Colonic mucosa (tissue), 4 donors: Measurements from ENCODE around the gene ST7. TPM values are rescaled to one million over a fixed set of nuclear protein-coding genes. Genes with fewer than 3 reads are reported as not detected.
A peak's percentile ranks its signal among the peaks of the same experiment; 100 is the strongest.

Experiments used
- DNase-seq: peaks from one replicate; pipeline ENCODE4 v3.0.0-alpha.2; 2020
- H3K27ac ChIP-seq: fragments of 200-600 bp; one replicate; pipeline ENCODE4 v1.8.0; 2021
- H3K27me3 ChIP-seq: fragments of 200-600 bp; one replicate; pipeline ENCODE4 v1.8.0; 2021
- H3K36me3 ChIP-seq: fragments of 200-600 bp; one replicate; pipeline ENCODE4 v1.8.0; 2021
- H3K4me1 ChIP-seq: fragments of 200-600 bp; one replicate; pipeline ENCODE4 v1.8.0; 2021; ENCODE audit warnings: mild to moderate bottlenecking
- H3K4me3 ChIP-seq: fragments of 200-600 bp; one replicate; pipeline ENCODE4 v1.8.0; 2021
- H3K9ac ChIP-seq, 2 donors: one replicate each; pipeline ENCODE4 v1.7.0; 2013; ENCODE audit warnings: control low read depth in 2 of 2, low read depth in 2 of 2, low read length in 2 of 2
- H3K9me3 ChIP-seq: fragments of 200-600 bp; one replicate; pipeline ENCODE4 v1.8.0; 2021
- intact Hi-C: fragments of 100-400 bp; cut with DNase I; formaldehyde crosslinking; loops from one replicate; pipeline ENCODE4 v1.14.1; 2022
- total RNA-seq, 2 donors: library from RNA; stranded (reverse); fragmentation: NEBNext Ultra II Directional in 1 of 2; extraction: Animal tissue kit (Norgen Biotek cat#: 25700) in 1 of 2; gene quantifications; one replicate each; pipeline ENCODE4 v1.2.1, GENCODE V29; 2021
- TF ChIP-seq, protein P1 (sequence below): fragments of 200-600 bp; IDR thresholded peaks from one replicate; pipeline ENCODE4 v1.8.0; 2022; ENCODE audit warnings: antibody characterized with exemption, mild to moderate bottlenecking
- donor health status: healthy.
- donor health status: DM: no; HTN: no; CAD: no.
- donor health status: DM: no; HTN: no; CAD: no.

Gene ST7
- total RNA-seq, 2 donors from 2014 or later = 10.6 to 12.2 TPM

DNA sequence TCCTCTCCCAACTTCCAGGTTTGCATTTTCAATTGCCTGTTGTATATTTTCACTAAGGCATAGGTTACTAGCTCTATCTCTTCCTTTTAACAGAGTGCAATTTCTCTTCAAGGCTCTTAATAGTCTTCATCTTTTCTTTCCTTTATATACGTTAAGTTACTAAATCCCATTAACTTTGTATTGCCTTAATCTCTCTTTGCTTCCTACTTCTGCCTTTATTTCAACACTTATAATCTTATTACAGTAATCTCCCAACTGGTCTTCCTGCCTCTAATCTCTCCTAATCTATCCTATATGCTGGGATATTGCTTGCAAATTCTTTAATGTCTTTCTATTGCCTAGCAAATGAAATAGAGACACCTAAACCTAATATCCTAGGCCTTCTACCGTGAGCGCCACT is 26.1 kb downstream of the ST7 start:
- intact Hi-C loops = no loop called here
- no peak for DNase-seq
- Histone ChIP-seq H3K4me3 (no peak overlapping the region), H3K9ac (no peak overlapping the region), H3K27me3 (no peaks in the 10 kb centered on the region), H3K36me3 (no peaks in the 10 kb centered on the region), H3K9me3 (no peaks in the 10 kb centered on the region), H3K4me1 (no peaks in the 10 kb centered on the region), H3K27ac (no peak overlapping the region)
- TF ChIP-seq, protein P1, sequence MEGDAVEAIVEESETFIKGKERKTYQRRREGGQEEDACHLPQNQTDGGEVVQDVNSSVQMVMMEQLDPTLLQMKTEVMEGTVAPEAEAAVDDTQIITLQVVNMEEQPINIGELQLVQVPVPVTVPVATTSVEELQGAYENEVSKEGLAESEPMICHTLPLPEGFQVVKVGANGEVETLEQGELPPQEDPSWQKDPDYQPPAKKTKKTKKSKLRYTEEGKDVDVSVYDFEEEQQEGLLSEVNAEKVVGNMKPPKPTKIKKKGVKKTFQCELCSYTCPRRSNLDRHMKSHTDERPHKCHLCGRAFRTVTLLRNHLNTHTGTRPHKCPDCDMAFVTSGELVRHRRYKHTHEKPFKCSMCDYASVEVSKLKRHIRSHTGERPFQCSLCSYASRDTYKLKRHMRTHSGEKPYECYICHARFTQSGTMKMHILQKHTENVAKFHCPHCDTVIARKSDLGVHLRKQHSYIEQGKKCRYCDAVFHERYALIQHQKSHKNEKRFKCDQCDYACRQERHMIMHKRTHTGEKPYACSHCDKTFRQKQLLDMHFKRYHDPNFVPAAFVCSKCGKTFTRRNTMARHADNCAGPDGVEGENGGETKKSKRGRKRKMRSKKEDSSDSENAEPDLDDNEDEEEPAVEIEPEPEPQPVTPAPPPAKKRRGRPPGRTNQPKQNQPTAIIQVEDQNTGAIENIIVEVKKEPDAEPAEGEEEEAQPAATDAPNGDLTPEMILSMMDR = no peak

- TF ChIP-seq, protein P1 = no peak
- H3K27ac ChIP-seq = no peak overlapping the region
- intact Hi-C loops = loop anchor here (10.0 kb wide), 1 partner anchor 46 kb away; no protein-coding TSS in a partner anchor
Measured at GRCh38 chr7:116980354-116980753, 27.1 kb downstream of the ST7 start.

DNA sequence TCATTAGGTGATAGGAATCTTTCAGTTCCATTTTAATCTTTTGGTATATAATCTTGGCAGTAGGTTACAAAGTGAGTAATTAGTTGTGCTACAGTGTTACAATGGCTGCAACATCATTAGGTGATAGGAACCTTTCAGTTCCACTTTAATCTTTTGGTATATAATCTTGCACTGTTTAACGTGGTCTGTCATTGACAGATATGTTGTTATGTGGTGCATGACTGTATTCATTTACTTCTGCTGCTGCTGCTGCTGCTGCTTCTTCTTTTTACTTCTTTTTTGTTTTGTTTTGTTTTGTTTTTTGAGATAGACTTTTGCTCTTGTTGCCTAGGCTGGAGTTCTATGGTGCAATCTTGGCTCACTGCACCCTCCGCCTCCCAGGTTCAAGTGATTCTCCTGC is 28.6 kb downstream of the ST7 start:
- no peaks in the 10 kb centered on the region for H3K36me3 ChIP-seq
- no peak overlapping the region for H3K4me3 ChIP-seq
- intact Hi-C loops = loop anchor here (10.0 kb wide), 1 partner anchor 47 kb away; no protein-coding TSS in a partner anchor
- no peaks in the 10 kb centered on the region for H3K9me3 ChIP-seq
- no peak overlapping the region for H3K9ac ChIP-seq
- no peak overlapping the region for H3K27ac ChIP-seq
- no peaks in the 10 kb centered on the region for H3K27me3 ChIP-seq
- H3K4me1 ChIP-seq = no peaks in the 10 kb centered on the region
- TF ChIP-seq, protein P1 = no peak
- DNase-seq = no peak

More at GRCh38 chr7:116980354-116980753, 27.1 kb downstream of the ST7 start:
- Histone ChIP-seq H3K36me3 (no peaks in the 10 kb centered on the region), H3K4me3 (no peak overlapping the region), H3K4me1 (no peaks in the 10 kb centered on the region), H3K27me3 (no peaks in the 10 kb centered on the region), H3K9ac (no peak overlapping the region), H3K9me3 (no peaks in the 10 kb centered on the region)
- no peak for DNase-seq

DNA sequence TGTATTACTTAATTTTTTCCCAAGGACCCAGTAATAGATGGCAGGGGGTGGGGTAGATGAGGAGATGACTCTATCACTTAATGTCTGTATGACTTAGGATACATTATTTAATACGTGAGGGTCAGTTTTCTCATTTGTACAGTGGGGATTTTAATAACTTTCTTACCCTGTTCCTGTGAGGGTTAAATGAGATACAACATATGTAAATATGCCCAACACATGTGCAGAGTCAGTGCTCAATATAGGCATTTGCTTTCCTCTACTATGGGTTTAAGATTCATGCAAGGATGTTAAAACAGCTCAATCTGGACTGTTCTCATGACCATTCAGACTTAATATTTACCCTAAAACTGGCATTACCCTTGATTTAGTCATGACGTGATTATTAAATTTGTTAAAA is 31.2 kb downstream of the ST7 start:
- DNase-seq = no peak
- Histone ChIP-seq H3K9ac (no peak overlapping the region), H3K4me1 (no peaks in the 10 kb centered on the region), H3K27me3 (no peaks in the 10 kb centered on the region), H3K27ac (no peak overlapping the region), H3K4me3 (no peak overlapping the region), H3K9me3 (no peaks in the 10 kb centered on the region), H3K36me3 (no peaks in the 10 kb centered on the region)
- TF ChIP-seq, protein P1 = no peak
- intact Hi-C loops = loop anchor here (10.0 kb wide), 1 partner anchor 50 kb away; no protein-coding TSS in a partner anchor

- H3K4me3 ChIP-seq = no peak overlapping the region
- TF ChIP-seq, protein P1 = peak; percentile 63
- no peak overlapping the region for H3K9ac ChIP-seq
- H3K36me3 ChIP-seq = no peaks in the 10 kb centered on the region
- H3K27me3 ChIP-seq = no peaks in the 10 kb centered on the region
- H3K27ac ChIP-seq = no peak overlapping the region
- intact Hi-C loops = loop anchor here (10.0 kb wide), 1 partner anchor 50 kb away; no protein-coding TSS in a partner anchor
- H3K9me3 ChIP-seq = no peaks in the 10 kb centered on the region
- DNase-seq = no peak
- no peaks in the 10 kb centered on the region for H3K4me1 ChIP-seq
Measured at GRCh38 chr7:116984917-116985316, 31.6 kb downstream of the ST7 start.
